Osteoblast (primary cell): Measurements from ENCODE around the gene NRDE2. TPM values are rescaled to one million over a fixed set of nuclear protein-coding genes. Genes with fewer than 3 reads are reported as not detected.
"Not testable (repeated sequence)": the region's sequence is repeated elsewhere in the genome, so short reads cannot be mapped to it uniquely, and the experiment has no call there.

ENCODE experiments used
- DNase-seq: peaks from one replicate; pipeline ENCODE4 v3.0.0; 2011; ENCODE audit warnings: low spot score, mixed read lengths; ENCODE audit not compliant: insufficient read length; ENCODE audit errors: missing footprints
- H2AFZ ChIP-seq: 2 replicates; pipeline ENCODE4 v1.6.0; 2011; ENCODE audit warnings: mild to moderate bottlenecking, low read length
- H3K27ac ChIP-seq: 2 replicates; pipeline ENCODE4 v1.5.1; 2011; ENCODE audit warnings: mild to moderate bottlenecking, low read depth, low read length, moderate library complexity
- H3K27me3 ChIP-seq: 2 replicates; pipeline ENCODE4 v1.6.0; 2012; ENCODE audit warnings: mild to moderate bottlenecking, control low read depth, inconsistent platforms, low read length, moderate library complexity; ENCODE audit not compliant: insufficient read depth
- H3K36me3 ChIP-seq: 2 replicates; pipeline ENCODE4 v1.5.1; 2011; ENCODE audit warnings: mild to moderate bottlenecking, low read length, control low read depth, moderate library complexity; ENCODE audit not compliant: insufficient read depth
- H3K4me1 ChIP-seq: 2 replicates; pipeline ENCODE4 v1.5.1; 2011; ENCODE audit warnings: mild to moderate bottlenecking, low read length, control low read depth, moderate library complexity; ENCODE audit not compliant: insufficient read depth
- H3K4me2 ChIP-seq: 2 replicates; pipeline ENCODE4 v1.6.0; 2011; ENCODE audit warnings: mild to moderate bottlenecking, low read length; ENCODE audit not compliant: insufficient read depth
- H3K4me3 ChIP-seq: fragments of 200-600 bp; sonication (generic); 3 replicates; pipeline ENCODE4 v1.5.1; 2012; ENCODE audit warnings: mild to moderate bottlenecking, low read length, inconsistent platforms; ENCODE audit not compliant: insufficient read depth
- H3K79me2 ChIP-seq: 2 replicates; pipeline ENCODE4 v1.6.0; 2012; ENCODE audit warnings: mild to moderate bottlenecking, low read length, control low read depth, inconsistent platforms; ENCODE audit not compliant: insufficient read depth
- H3K9me3 ChIP-seq: 2 replicates; pipeline ENCODE4 v1.5.1; 2011; ENCODE audit warnings: low read depth, low read length, control low read depth
- H4K20me1 ChIP-seq: 2 replicates; pipeline ENCODE4 v1.6.0; 2012; ENCODE audit warnings: mild to moderate bottlenecking, low read length, control low read depth; ENCODE audit not compliant: insufficient read depth
- CTCF ChIP-seq: IDR thresholded peaks from 2 replicates; pipeline ENCODE4 v1.5.1; 2011; ENCODE audit warnings: mild to moderate bottlenecking, low read depth, low read length, moderate library complexity; ENCODE audit errors: extremely low read depth
- total RNA-seq: library from RNA; depleted of rRNA; stranded (reverse); fragments of >200 nt; gene quantifications from 2 replicates; pipeline ENCODE4 v1.2.3, GENCODE V29; 2012

NRDE2 gene
- total RNA-seq, 1 donor = 11.2 TPM

- Histone ChIP-seq H3K4me3 (no peak overlapping the region), H3K4me1 (peaks cover 13% of the 10 kb centered on the region), H3K4me2 (no peak overlapping the region), H3K79me2 (peaks cover 28% of the 10 kb centered on the region), H3K27me3 (no peaks in the 10 kb centered on the region), H3K36me3 (peaks cover 2% of the 10 kb centered on the region), H2AFZ (no peak overlapping the region), H3K9me3 (no peaks in the 10 kb centered on the region), H4K20me1 (peaks cover 15% of the 10 kb centered on the region), H3K27ac (no peak overlapping the region)
- no peak for DNase-seq
- no peak for TF ChIP-seq CTCF
These were observed 77.9 kb downstream of the NRDE2 start for GRCh38 chr14:90253826-90254225.

- H3K9me3 ChIP-seq = no peaks in the 10 kb centered on the region
- no peak overlapping the region for H3K27ac ChIP-seq
- H3K36me3 ChIP-seq = no peaks in the 10 kb centered on the region
- DNase-seq = no peak
- H3K4me3 ChIP-seq = no peak overlapping the region
- H3K4me2 ChIP-seq = no peak overlapping the region
- H3K27me3 ChIP-seq = no peaks in the 10 kb centered on the region
- H4K20me1 ChIP-seq = no peaks in the 10 kb centered on the region
- no peaks in the 10 kb centered on the region for H3K4me1 ChIP-seq
- TF ChIP-seq CTCF = no peak
- no peaks in the 10 kb centered on the region for H3K79me2 ChIP-seq
- H2AFZ ChIP-seq = no peak overlapping the region
These were observed 83.1 kb downstream of the NRDE2 start for GRCh38 chr14:90248594-90248993.

- not testable (repeated sequence) for H3K9me3 ChIP-seq, H3K36me3 ChIP-seq, H3K27ac ChIP-seq, H3K4me2 ChIP-seq, H3K4me3 ChIP-seq, DNase-seq, H4K20me1 ChIP-seq, H3K4me1 ChIP-seq, H3K79me2 ChIP-seq, H2AFZ ChIP-seq, H3K27me3 ChIP-seq
These were observed 84.3 kb downstream of the NRDE2 start for GRCh38 chr14:90247441-90247840.

GRCh38 chr14:90246936-90247335, 84.8 kb downstream of the NRDE2 start:
- TF ChIP-seq CTCF = no peak
- Histone ChIP-seq H3K4me2 (no peak overlapping the region), H3K27me3 (no peaks in the 10 kb centered on the region), H3K79me2 (no peaks in the 10 kb centered on the region), H3K4me1 (no peaks in the 10 kb centered on the region), H3K4me3 (no peak overlapping the region), H3K9me3 (no peaks in the 10 kb centered on the region), H3K36me3 (no peaks in the 10 kb centered on the region), H4K20me1 (no peaks in the 10 kb centered on the region), H2AFZ (no peak overlapping the region), H3K27ac (no peak overlapping the region)
- no peak for DNase-seq
